Measurements from ENCODE around the gene MSRB3. TPM values are rescaled to one million over a fixed set of nuclear protein-coding genes. Genes with fewer than 3 reads are reported as not detected.

Gene MSRB3
- total RNA-seq, 3 donors from 2014 or later = 35.0 to 59.8 (median 51.8) TPM

- no peak for TF ChIP-seq CTCF (IDR thresholded peaks at IDR 0.05)
- TF ChIP-seq POLR2A (IDR thresholded peaks at IDR 0.05) = no peak
- TF ChIP-seq POLR2AphosphoS5 (IDR thresholded peaks at IDR 0.05) = no peak
- no peak overlapping the region for H3K27ac ChIP-seq
- H3K36me3 ChIP-seq = no peaks in the 10 kb centered on the region
- no peak for DNase-seq (ENCODE audit: low spot score in 2 of 2)
- intact Hi-C loops (cut with DNase I; ENCODE audit: low total_unique reads) = no loop called here
- no peak overlapping the region for H3K4me3 ChIP-seq
- H3K27me3 ChIP-seq = no peaks in the 10 kb centered on the region
- no peaks in the 10 kb centered on the region for H3K9me3 ChIP-seq
- H3K4me1 ChIP-seq = no peaks in the 10 kb centered on the region
Measured at GRCh38 chr12:65287426-65287825, 8.9 kb downstream of the MSRB3 start.

- intact Hi-C loops (cut with DNase I; ENCODE audit: low total_unique reads) = no loop called here
- no peak for DNase-seq (ENCODE audit: low spot score in 2 of 2)
- Histone ChIP-seq H3K9me3 (no peaks in the 10 kb centered on the region), H3K27me3 (no peaks in the 10 kb centered on the region), H3K27ac (no peak overlapping the region), H3K4me3 (no peak overlapping the region), H3K36me3 (no peaks in the 10 kb centered on the region), H3K4me1 (no peaks in the 10 kb centered on the region)
- no peak for TF ChIP-seq CTCF (IDR thresholded peaks at IDR 0.05)
- TF ChIP-seq POLR2AphosphoS5 (IDR thresholded peaks at IDR 0.05) = no peak
- no peak for TF ChIP-seq POLR2A (IDR thresholded peaks at IDR 0.05)
Measured at GRCh38 chr12:65292241-65292640, 13.8 kb downstream of the MSRB3 start.

- H3K27ac ChIP-seq = no peak overlapping the region
- no peaks in the 10 kb centered on the region for H3K4me1 ChIP-seq
- intact Hi-C loops (cut with DNase I; ENCODE audit: low total_unique reads) = no loop called here
Measured at GRCh38 chr12:65293735-65294134, 15.3 kb downstream of the MSRB3 start.

GRCh38 chr12:65294641-65295262 is 16.3 kb downstream of the MSRB3 start:
- H3K4me1 ChIP-seq = no peaks in the 10 kb centered on the region
- intact Hi-C loops (cut with DNase I; ENCODE audit: low total_unique reads) = no loop called here

More at GRCh38 chr12:65293735-65294134, 15.3 kb downstream of the MSRB3 start:
- no peaks in the 10 kb centered on the region for H3K36me3 ChIP-seq
- no peak overlapping the region for H3K4me3 ChIP-seq
- no peaks in the 10 kb centered on the region for H3K27me3 ChIP-seq
- H3K9me3 ChIP-seq = no peaks in the 10 kb centered on the region
- DNase-seq (ENCODE audit: low spot score in 2 of 2) = no peak
- TF ChIP-seq POLR2A (IDR thresholded peaks at IDR 0.05) (no peak), CTCF (IDR thresholded peaks at IDR 0.05) (no peak), POLR2AphosphoS5 (IDR thresholded peaks at IDR 0.05) (no peak)

More at GRCh38 chr12:65294641-65295262, 16.3 kb downstream of the MSRB3 start:
- TF ChIP-seq POLR2AphosphoS5 (IDR thresholded peaks at IDR 0.05) = no peak
- no peak for TF ChIP-seq POLR2A (IDR thresholded peaks at IDR 0.05)
- no peak for TF ChIP-seq CTCF (IDR thresholded peaks at IDR 0.05)
- no peak for DNase-seq (ENCODE audit: low spot score in 2 of 2)
- Histone ChIP-seq H3K27ac (no peak overlapping the region), H3K4me3 (no peak overlapping the region), H3K9me3 (no peaks in the 10 kb centered on the region), H3K27me3 (no peaks in the 10 kb centered on the region), H3K36me3 (no peaks in the 10 kb centered on the region)

Data from breast epithelium (tissue), 4 donors.